Subcutaneous abdominal adipose tissue (tissue), 5 donors: ENCODE results near the gene MUC6.

Source experiments
- H3K27ac ChIP-seq: one replicate; pipeline ENCODE4 v1.7.0; 2013; ENCODE audit warnings: low read depth, mild to moderate bottlenecking, inconsistent platforms, low read length, moderate library complexity
- H3K27me3 ChIP-seq, 5 donors: one replicate each; pipeline ENCODE4 v1.7.0; 2013; ENCODE audit warnings: low read length in 5 of 5, inconsistent platforms in 1 of 5; ENCODE audit not compliant: control insufficient read depth in 5 of 5, insufficient read depth in 4 of 5
- H3K36me3 ChIP-seq, 5 donors: one replicate each; pipeline ENCODE4 v1.7.0; 2013; ENCODE audit warnings: low read length in 5 of 5; ENCODE audit not compliant: control insufficient read depth in 5 of 5, insufficient read depth in 5 of 5
- H3K4me1 ChIP-seq, 5 donors: one replicate each; pipeline ENCODE4 v1.7.0; 2013; ENCODE audit warnings: low read length in 5 of 5, mild to moderate bottlenecking in 3 of 5, moderate library complexity in 1 of 5; ENCODE audit not compliant: control insufficient read depth in 5 of 5, insufficient read depth in 5 of 5
- H3K4me3 ChIP-seq, 5 donors: one replicate each; pipeline ENCODE4 v1.7.0; 2013; ENCODE audit warnings: low read length in 5 of 5, low read depth in 1 of 5
- H3K9ac ChIP-seq, 5 donors: one replicate each; pipeline ENCODE4 v1.7.0; 2013; ENCODE audit warnings: low read length in 5 of 5, mild to moderate bottlenecking in 4 of 5, moderate library complexity in 3 of 5
- H3K9me3 ChIP-seq, 5 donors: one replicate each; pipeline ENCODE4 v1.7.0; 2013; ENCODE audit warnings: low read length in 5 of 5; ENCODE audit not compliant: control insufficient read depth in 5 of 5
- donor health status: healthy.
- donor health status: healthy.
- donor health status: healthy.
- donor health status: healthy.
- donor health status: healthy.

Gene MUC6

GRCh38 chr11:991034-991433, 45.5 kb downstream of the MUC6 start:
- Histone ChIP-seq H3K4me3 (no peak overlapping the region), H3K9me3 (no peaks in the 10 kb centered on the region), H3K36me3 (peaks cover 0 to 91% (median 82%) of the 10 kb centered on the region in 5 donors), H3K4me1 (peaks cover 0 to 11% (median 0%) of the 10 kb centered on the region in 5 donors), H3K27ac (no peak overlapping the region), H3K27me3 (no peaks in the 10 kb centered on the region), H3K9ac (no peak overlapping the region)

GRCh38 chr11:990101-990500, 46.4 kb downstream of the MUC6 start:
- no peak overlapping the region for H3K9ac ChIP-seq
- H3K4me3 ChIP-seq: no peak overlapping the region
- H3K27ac ChIP-seq: no peak overlapping the region
- no peaks in the 10 kb centered on the region for H3K27me3 ChIP-seq
- H3K4me1 ChIP-seq: peaks cover 0 to 7% (median 0%) of the 10 kb centered on the region in 5 donors
- H3K9me3 ChIP-seq: no peaks in the 10 kb centered on the region
- H3K36me3 ChIP-seq: peaks cover 0 to 91% (median 84%) of the 10 kb centered on the region in 5 donors

GRCh38 chr11:987671-988070, 48.8 kb downstream of the MUC6 start:
- Histone ChIP-seq H3K4me3 (no peak overlapping the region), H3K36me3 (peaks cover 0 to 85% (median 78%) of the 10 kb centered on the region in 5 donors), H3K27me3 (no peaks in the 10 kb centered on the region), H3K9ac (no peak overlapping the region), H3K27ac (no peak overlapping the region), H3K9me3 (no peaks in the 10 kb centered on the region), H3K4me1 (peaks cover 0 to 7% (median 0%) of the 10 kb centered on the region in 5 donors)

- peaks cover 0 to 82% (median 73%) of the 10 kb centered on the region in 5 donors for H3K36me3 ChIP-seq
- peaks cover 0 to 7% (median 0%) of the 10 kb centered on the region in 5 donors for H3K4me1 ChIP-seq
- no peaks in the 10 kb centered on the region for H3K27me3 ChIP-seq
- no peaks in the 10 kb centered on the region for H3K9me3 ChIP-seq
- no peak overlapping the region for H3K27ac ChIP-seq
- no peak overlapping the region for H3K9ac ChIP-seq
- H3K4me3 ChIP-seq: no peak overlapping the region
Observed at GRCh38 chr11:986952-987305, 49.6 kb downstream of the MUC6 start.

- Histone ChIP-seq H3K9ac (no peak overlapping the region), H3K36me3 (peaks cover 0 to 84% (median 77%) of the 10 kb centered on the region in 5 donors), H3K4me1 (peaks cover 0 to 7% (median 0%) of the 10 kb centered on the region in 5 donors), H3K27me3 (no peaks in the 10 kb centered on the region), H3K4me3 (no peak overlapping the region), H3K27ac (no peak overlapping the region), H3K9me3 (no peaks in the 10 kb centered on the region)
Observed at GRCh38 chr11:986270-986951, 50.1 kb downstream of the MUC6 start.

- Histone ChIP-seq H3K27me3 (no peaks in the 10 kb centered on the region), H3K27ac (no peak overlapping the region), H3K36me3 (peaks cover 0 to 84% (median 78%) of the 10 kb centered on the region in 5 donors), H3K4me3 (no peak overlapping the region), H3K9ac (no peak overlapping the region), H3K9me3 (no peaks in the 10 kb centered on the region), H3K4me1 (peaks cover 0 to 7% (median 0%) of the 10 kb centered on the region in 5 donors)
Observed at GRCh38 chr11:985848-986247, 50.7 kb downstream of the MUC6 start.

- Histone ChIP-seq H3K9ac (no peak overlapping the region), H3K36me3 (peaks cover 0 to 87% (median 80%) of the 10 kb centered on the region in 5 donors), H3K9me3 (no peaks in the 10 kb centered on the region), H3K27me3 (no peaks in the 10 kb centered on the region), H3K27ac (no peak overlapping the region), H3K4me3 (no peak overlapping the region), H3K4me1 (peaks cover 0 to 7% (median 0%) of the 10 kb centered on the region in 5 donors)
Observed at GRCh38 chr11:985406-985805, 51.1 kb downstream of the MUC6 start.

- Histone ChIP-seq H3K4me3 (no peak overlapping the region), H3K36me3 (peaks cover 0 to 81% (median 71%) of the 10 kb centered on the region in 5 donors)
Observed at GRCh38 chr11:984546-984945, 52.0 kb downstream of the MUC6 start.

GRCh38 chr11:981764-982163, 54.8 kb downstream of the MUC6 start:
- H3K9ac ChIP-seq: no peak overlapping the region
- no peaks in the 10 kb centered on the region for H3K9me3 ChIP-seq
- no peaks in the 10 kb centered on the region for H3K27me3 ChIP-seq
- H3K4me1 ChIP-seq: peaks cover 0 to 14% (median 1%) of the 10 kb centered on the region in 5 donors
- H3K4me3 ChIP-seq: no peak overlapping the region
- H3K36me3 ChIP-seq: peaks cover 0 to 83% (median 69%) of the 10 kb centered on the region in 5 donors
- H3K27ac ChIP-seq: no peak overlapping the region

More at GRCh38 chr11:984546-984945, 52.0 kb downstream of the MUC6 start:
- Histone ChIP-seq H3K27ac (no peak overlapping the region), H3K27me3 (no peaks in the 10 kb centered on the region), H3K9me3 (no peaks in the 10 kb centered on the region), H3K9ac (no peak overlapping the region), H3K4me1 (peaks cover 0 to 11% (median 0%) of the 10 kb centered on the region in 5 donors)

- H3K9ac ChIP-seq: no peak overlapping the region
- no peaks in the 10 kb centered on the region for H3K9me3 ChIP-seq
- H3K4me3 ChIP-seq: no peak overlapping the region
- H3K4me1 ChIP-seq: peaks cover 0 to 22% (median 0%) of the 10 kb centered on the region in 5 donors
- peaks cover 0 to 82% (median 64%) of the 10 kb centered on the region in 5 donors for H3K36me3 ChIP-seq
- H3K27ac ChIP-seq: no peak overlapping the region
- H3K27me3 ChIP-seq: no peaks in the 10 kb centered on the region
Observed at GRCh38 chr11:980438-981357, 55.8 kb downstream of the MUC6 start.
